GM19043 (cell line): ENCODE results near the gene ELMO1.

Source experiments
- ATAC-seq: cut with Tn5 transposase; IDR thresholded peaks from one replicate; pipeline ENCODE4 v1.9.1; 2021; ENCODE audit warnings: low read depth; ENCODE audit not compliant: unreplicated experiment

The ELMO1 gene

GRCh38 chr7:37111459-37111858 lies 337.2 kb downstream of the ELMO1 start:
- ATAC-seq = no peak

- ATAC-seq = no peak
Measured at GRCh38 chr7:37110660-37111424, 337.8 kb downstream of the ELMO1 start.

GRCh38 chr7:37109843-37110242 lies 338.8 kb downstream of the ELMO1 start:
- no peak for ATAC-seq

GRCh38 chr7:37109016-37109683 lies 339.5 kb downstream of the ELMO1 start:
- no peak for ATAC-seq

- no peak for ATAC-seq
Measured at GRCh38 chr7:37108615-37109014, 340.0 kb downstream of the ELMO1 start.

- ATAC-seq = no peak
Measured at GRCh38 chr7:37107047-37107750, 341.5 kb downstream of the ELMO1 start.

- ATAC-seq = no peak
Measured at GRCh38 chr7:37105762-37106161, 342.9 kb downstream of the ELMO1 start.

- ATAC-seq = no peak
Measured at GRCh38 chr7:37104822-37105518, 343.7 kb downstream of the ELMO1 start.

- no peak for ATAC-seq
Measured at GRCh38 chr7:37102518-37103137, 346.0 kb downstream of the ELMO1 start.

- no peak for ATAC-seq
Measured at GRCh38 chr7:37100735-37101331, 347.8 kb downstream of the ELMO1 start.

- no peak for ATAC-seq
Measured at GRCh38 chr7:37098762-37099161, 349.9 kb downstream of the ELMO1 start.

- no peak for ATAC-seq
Measured at GRCh38 chr7:37097983-37098382, 350.7 kb downstream of the ELMO1 start.

GRCh38 chr7:37097276-37097675 lies 351.4 kb downstream of the ELMO1 start:
- ATAC-seq = no peak

GRCh38 chr7:37096341-37096740 lies 352.3 kb downstream of the ELMO1 start:
- ATAC-seq = no peak

GRCh38 chr7:37095122-37095521 lies 353.5 kb downstream of the ELMO1 start:
- no peak for ATAC-seq

- no peak for ATAC-seq
Measured at GRCh38 chr7:37093257-37093656, 355.4 kb downstream of the ELMO1 start.

- no peak for ATAC-seq
Measured at GRCh38 chr7:37092548-37092947, 356.1 kb downstream of the ELMO1 start.

GRCh38 chr7:37089972-37090371 lies 358.7 kb downstream of the ELMO1 start:
- ATAC-seq = no peak

GRCh38 chr7:37085600-37085999 lies 363.1 kb downstream of the ELMO1 start:
- no peak for ATAC-seq

- no peak for ATAC-seq
Measured at GRCh38 chr7:37084303-37084702, 364.4 kb downstream of the ELMO1 start.
